Astrocyte (in vitro differentiated cells and primary cell): ENCODE data around the gene DRD4.
"Not testable (repeated sequence)": the region's sequence is repeated elsewhere in the genome, so short reads cannot be mapped to it uniquely, and the experiment has no call there.

Experiments used
- EZH2 ChIP-seq: IDR thresholded peaks from 2 replicates; pipeline ENCODE4 v1.6.1; 2012; ENCODE audit warnings: mild to moderate bottlenecking, low read length, inconsistent platforms; ENCODE audit not compliant: insufficient read depth
- TF ChIP-seq, protein P1 (sequence below): IDR thresholded peaks from 2 replicates; pipeline ENCODE4 v1.5.1; 2011; ENCODE audit warnings: low read depth, mild to moderate bottlenecking, inconsistent platforms, low read length, moderate library complexity; ENCODE audit not compliant: insufficient read depth

- TF ChIP-seq, protein P1, sequence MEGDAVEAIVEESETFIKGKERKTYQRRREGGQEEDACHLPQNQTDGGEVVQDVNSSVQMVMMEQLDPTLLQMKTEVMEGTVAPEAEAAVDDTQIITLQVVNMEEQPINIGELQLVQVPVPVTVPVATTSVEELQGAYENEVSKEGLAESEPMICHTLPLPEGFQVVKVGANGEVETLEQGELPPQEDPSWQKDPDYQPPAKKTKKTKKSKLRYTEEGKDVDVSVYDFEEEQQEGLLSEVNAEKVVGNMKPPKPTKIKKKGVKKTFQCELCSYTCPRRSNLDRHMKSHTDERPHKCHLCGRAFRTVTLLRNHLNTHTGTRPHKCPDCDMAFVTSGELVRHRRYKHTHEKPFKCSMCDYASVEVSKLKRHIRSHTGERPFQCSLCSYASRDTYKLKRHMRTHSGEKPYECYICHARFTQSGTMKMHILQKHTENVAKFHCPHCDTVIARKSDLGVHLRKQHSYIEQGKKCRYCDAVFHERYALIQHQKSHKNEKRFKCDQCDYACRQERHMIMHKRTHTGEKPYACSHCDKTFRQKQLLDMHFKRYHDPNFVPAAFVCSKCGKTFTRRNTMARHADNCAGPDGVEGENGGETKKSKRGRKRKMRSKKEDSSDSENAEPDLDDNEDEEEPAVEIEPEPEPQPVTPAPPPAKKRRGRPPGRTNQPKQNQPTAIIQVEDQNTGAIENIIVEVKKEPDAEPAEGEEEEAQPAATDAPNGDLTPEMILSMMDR, result not testable (repeated sequence)
- not testable (repeated sequence) for TF ChIP-seq EZH2
Observed at GRCh38 chr11:647672-648158, 10.6 kb downstream of the DRD4 start.
